Measurements from ENCODE around the gene PGA4.
"Not testable (repeated sequence)": the region's sequence is repeated elsewhere in the genome, so short reads cannot be mapped to it uniquely, and the experiment has no call there.

Gene PGA4

DNA sequence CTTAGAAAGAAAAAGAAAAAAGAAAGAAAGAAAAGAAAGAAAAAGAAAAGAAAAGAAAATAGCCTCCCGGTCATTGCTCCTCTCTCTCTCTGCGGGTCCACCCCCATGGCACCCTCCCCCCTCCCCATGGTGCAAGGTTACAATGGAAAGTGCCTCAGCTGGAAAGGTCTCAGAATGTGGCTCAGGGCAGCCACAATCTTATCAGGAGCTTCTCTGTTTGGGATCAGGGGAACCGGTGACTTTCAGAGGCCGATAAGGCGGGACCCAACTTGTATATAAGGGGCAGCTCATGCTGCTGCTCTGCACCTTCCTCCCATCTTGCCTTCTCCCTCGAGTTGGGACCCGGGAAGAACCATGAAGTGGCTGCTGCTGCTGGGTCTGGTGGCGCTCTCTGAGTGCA lies at the start of gene PGA4:
Gene PGA4, plus strand, starts transcription at position 301 of the 400 bp plus-strand sequence. Its CDS starts 54 bp downstream, at position 355.
- not testable (repeated sequence) for DNase-seq (ENCODE audit: low spot score)

DNA sequence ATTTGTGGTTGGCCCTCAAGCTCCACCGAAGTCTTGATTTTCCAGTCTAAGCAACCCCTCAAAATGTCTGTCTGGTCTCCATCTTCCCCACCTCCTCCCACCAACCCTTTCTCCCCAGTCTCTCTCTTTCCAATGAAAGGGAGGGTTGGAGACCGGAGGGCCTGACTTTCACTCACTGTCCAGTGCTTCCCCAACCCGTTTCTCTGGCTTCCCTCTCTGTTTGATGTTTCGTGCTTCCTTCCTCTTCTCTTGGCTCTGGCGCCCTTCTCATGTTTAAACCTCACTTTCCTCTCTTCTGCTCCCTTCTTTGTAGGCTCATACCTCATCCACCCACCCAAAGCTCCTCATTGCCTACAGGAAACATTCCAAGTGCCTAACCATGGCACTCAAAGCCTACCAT lies 49.8 kb upstream of the PGA4 start:
- no peak for DNase-seq (ENCODE audit: low spot score)

DNA sequence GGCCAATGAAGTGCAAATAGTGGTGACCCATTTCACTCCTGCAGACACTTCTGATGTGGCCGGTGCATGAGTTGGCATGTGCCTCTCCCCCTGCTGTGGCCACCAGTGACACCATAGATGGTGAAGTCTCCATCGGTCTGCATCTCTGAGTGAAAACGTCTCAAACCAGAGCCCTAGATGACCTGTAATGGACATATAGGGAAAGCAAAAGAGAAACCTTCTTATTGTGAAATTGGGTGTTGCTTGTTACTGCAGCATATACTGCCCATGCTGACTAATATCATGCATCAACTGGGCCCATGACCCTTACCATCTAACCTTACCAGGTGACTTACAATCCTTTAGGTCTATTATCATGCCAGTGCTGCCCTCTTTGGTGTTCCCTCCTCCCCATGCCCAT lies 49.3 kb upstream of the PGA4 start:
- DNase-seq (ENCODE audit: low spot score): no peak

DNA sequence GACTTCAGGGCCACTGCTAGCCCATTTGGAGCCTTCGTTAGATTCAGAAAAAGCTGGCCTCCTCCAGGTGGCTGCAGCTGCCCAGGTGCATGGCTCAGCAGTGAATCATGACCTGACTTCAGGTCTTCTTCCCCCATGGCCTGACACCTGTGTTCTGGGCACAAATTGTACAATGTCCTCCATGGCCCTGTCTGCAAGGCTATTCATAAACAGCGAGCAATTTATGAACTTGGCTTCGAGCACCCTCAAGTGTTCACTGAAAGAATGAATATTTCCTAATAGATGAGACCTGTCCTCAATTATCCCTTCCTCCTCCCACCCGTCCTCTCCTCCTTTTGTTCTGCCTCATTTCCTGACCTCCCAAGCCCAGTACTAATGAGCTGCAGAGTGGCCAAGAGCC lies 48.7 kb upstream of the PGA4 start:
- no peak for DNase-seq (ENCODE audit: low spot score)

DNA sequence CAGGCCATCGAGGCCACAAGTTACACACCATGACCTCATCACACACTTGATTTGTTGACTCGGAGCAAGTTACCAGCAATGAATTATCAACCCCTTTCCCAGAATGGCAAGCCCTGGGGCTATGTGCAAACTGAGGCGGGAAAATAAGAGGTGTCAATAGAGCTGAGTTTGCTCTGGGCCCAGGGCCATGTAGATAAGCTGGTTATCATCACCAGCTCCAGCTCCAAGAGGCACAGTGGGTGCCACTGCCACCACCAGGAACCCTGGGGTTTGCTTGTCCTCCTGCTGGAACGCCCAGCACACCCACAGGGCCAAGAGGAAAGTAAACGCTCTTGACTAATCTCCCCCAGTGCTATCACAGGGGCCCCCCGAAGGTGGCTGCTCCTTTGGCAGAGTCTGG lies 47.9 kb upstream of the PGA4 start:
- DNase-seq (ENCODE audit: low spot score): no peak

DNA sequence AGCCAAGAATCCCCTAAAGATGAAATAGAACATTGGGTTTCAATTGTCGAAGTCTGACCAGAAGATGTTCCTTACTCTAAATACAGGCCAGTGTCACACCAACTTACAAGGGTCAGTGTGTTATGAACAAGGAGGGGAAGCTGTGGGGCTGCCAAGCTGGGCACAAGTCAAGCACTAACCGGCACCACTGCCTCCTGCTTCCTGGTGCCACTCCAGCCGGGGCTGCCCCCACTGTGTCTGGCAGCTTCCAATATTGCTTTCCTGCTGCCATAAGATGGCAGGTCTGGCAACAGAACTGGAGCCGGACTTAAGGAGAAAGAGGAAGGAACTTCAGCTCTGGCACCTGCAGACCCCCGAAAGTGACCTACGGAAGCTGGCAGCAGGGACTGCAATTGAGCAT lies 47.2 kb upstream of the PGA4 start:
- DNase-seq (ENCODE audit: low spot score): no peak

DNA sequence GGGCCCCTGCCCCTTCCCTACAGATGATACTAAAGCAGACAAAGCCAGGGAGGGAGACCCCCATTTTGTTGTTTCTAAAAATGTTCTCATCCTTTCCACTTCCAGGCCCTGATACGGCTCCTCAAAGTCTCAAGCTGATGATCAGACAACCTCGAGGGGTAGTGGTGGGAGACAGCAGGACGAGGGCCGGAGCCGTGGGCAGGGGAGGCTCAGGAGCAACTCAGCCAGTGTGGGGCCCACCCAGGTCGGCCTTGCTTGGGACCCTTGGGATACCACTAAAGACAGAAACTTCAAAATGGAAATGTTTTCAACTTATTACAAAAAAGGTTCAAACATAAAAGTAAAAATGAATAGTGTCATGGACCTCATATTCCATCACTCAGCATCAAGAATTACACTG lies 45.7 kb upstream of the PGA4 start:
- DNase-seq (ENCODE audit: low spot score): no peak

DNA sequence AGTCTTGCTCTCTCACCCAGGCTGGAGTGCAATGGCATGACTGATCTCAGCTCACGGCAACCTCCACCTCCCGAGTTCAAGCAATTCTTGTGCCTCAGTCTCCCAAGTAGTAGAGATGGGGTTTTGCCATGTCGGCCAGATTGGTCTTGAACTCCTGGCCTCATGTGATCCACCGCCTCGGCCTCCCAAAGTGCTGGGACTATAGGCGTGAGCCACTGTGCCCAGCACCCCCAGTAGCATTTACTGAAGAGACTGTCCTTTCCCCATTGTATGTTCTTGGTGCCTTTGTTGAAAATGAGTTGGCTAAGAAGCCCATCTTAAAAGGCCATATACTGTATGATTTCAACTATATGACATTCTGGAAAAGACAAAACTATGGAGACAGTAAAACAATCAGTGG lies 41.9 kb upstream of the PGA4 start:
- DNase-seq (ENCODE audit: low spot score): not testable (repeated sequence)

DNA sequence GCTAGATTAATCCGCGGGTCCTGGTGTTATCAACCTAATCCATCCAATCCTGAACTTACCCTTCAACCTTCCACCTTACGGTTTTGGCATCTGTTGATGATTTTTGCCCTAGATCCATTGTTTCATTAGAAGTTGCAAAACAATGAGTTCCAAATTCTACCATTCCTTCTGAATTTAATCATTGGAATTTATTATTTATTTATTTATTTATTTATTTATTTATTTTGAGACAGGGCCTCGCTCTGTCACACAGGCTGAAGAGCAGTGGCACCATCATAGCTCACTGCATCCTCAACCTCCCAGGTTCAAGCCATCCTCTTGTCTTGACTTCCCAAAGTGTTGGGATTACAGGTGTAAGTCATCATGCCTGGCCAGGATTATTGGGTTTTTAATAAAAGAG lies 40.7 kb upstream of the PGA4 start:
- no peak for DNase-seq (ENCODE audit: low spot score)

DNA sequence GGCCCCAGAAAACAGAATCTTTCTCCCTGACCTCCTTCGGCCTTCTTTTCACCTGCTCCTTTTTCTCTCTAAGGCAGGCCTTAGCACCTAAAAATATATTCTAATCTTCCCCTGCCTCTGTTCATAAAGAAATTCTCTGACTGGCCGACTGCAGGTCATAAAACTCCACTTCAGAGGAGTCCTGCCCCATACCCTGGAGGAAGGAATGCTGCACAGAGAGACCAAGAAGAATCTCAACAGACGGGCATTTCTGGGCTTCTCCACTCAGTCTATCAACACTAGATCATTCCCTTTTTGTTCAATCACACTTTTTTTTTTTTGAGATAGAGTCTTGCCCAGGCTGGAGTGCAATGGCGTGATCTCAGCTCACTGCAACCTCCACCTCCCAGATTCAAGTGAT lies 38.5 kb upstream of the PGA4 start:
- no peak for DNase-seq (ENCODE audit: low spot score)

DNA sequence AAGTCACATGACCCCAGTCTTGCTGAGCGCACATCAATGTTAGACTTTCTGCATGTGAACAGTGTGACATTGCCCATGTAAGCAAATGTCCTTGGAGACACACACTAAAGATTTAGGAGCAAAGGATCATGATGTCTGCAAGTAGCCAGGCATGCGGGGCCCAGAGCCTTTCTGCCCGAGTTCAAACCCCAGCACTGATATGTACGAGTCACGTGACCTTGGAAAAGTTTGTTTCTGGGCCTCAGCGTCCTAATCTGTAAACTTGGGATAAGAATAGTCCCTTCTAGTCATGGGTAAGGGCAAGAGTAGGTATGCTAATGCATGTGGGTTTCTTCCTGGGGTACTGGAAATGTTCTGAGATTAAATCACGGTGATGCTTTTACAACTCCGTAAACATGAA lies 35.6 kb upstream of the PGA4 start:
- no peak for DNase-seq (ENCODE audit: low spot score)

DNA sequence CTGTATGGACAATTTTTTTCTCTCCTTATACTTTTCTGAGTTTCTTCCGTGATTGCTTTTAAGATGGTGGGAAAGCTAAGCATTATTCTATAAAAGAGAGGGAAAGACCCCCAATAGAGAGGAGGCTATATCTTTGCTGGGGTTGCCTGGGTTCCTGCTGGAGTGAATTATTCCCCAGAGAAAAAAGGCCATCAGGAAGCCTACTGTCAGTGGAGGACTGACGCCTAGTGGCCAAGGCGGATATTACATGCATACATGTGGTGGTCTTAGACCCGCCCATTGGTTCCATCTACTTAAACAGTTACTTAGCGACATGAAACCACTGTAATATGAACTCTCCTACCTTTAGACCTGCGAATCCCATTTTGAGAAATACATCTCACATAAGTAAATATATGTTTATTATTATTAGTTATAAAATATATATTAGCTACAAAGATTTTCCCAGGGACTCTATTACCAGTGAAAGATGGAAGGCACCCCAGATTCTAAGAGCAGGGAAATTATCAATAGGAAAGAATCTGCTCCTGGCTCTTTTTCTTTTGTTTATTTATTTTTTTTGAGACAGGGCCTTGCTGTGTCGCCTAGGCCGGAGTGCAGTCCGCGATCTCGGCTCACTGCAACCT lies 34.5 kb upstream of the PGA4 start:
- DNase-seq (ENCODE audit: low spot score): peak; percentile 82

DNA sequence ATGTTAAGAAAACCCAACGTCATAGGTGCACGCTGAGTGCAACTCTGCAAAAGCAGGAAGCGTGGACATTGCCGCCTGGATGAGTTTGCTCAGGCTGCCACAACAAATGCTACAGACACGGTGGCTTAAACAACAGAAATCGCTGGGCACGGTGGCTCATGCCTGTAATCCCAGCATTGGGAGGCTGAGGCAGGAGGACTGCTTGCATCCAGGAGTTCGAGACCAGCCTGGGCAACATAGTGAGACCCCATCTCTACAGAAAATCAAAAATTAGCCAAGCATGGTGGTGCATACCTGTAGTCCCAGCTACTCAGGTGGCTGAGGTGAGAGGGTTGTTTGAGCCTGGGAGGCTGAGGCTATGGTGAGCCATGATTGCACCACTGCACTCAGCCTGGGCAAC lies 32.2 kb upstream of the PGA4 start:
- DNase-seq (ENCODE audit: low spot score): no peak

DNA sequence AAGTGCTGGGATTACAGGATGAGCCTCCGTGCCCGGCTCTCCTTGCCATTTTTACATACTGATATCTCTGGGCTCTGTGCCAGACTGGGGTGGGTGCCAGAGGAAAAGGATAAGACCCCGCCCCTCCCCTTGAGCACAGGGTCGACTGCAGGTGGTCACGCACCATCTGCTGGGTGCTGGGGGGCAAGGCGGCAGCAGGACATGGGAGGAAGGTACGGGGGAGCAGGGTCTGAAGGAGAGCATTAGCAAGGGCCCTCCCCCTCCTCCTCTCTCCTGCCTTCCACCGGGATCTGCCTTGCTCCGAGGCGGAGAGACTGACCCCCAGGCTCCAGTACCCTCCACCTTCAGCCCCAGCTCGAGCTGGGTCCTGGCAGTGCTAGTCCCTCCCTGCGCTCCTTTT lies 28.6 kb upstream of the PGA4 start:
- DNase-seq (ENCODE audit: low spot score): no peak

DNA sequence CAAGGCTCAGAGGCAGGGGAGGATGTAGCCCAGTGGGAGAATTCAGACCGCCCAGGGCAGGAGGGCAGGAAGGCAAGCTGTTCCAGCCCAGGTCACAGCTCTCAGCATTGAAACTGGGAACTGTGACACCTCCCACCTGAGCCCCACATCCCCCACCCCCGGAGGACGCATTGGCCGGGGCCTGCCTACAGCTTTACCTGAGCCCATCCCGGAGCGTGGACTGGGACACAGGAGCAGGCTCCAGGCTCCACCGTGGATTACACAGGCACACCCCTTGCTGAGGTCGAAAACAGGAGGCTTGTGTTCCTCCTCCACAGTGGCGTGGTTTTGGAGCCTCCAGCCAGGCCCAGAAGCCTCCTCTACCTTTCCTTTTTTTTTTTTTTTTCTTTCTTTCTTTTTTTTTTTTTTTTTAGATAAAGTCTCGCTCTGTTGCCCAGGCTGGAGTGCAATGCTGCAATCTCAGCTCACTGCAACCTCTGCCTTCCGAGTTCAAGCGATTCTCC lies 27.9 kb upstream of the PGA4 start:
- no peak for DNase-seq (ENCODE audit: low spot score)

DNA sequence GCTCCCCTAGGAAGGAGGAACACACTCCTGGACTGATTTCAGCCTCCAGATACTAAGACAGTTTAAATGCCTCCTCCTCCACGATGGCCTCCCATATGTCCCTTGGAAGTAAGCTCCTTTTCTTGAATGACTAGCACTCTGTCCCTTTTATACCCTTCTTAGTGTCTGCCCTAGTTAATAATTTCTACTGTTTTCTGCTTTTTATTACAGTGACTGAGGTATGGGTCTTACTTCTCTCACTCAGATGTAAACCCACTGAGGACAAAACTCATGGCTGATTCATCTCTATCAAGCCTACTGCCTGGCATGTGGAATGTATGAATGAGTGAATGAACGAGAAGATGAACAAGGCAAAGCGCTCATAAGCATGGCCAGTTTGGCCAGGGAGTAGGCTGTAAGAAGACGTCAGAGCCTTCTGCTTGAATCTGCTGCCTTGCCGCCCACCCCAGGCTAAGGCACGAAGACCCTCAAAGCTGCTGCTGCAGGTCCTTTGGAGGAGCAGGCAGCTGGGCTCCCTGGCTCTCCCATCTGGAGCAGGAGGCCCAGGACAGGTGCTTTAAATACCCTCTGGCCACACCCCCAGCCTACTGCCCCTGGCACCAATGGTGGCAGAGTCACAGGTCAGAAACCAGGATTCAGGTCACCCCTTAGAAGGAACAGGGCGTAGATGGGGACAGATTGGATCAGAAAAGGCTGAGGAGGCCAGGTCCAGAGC lies 27.0 kb upstream of the PGA4 start:
- DNase-seq (ENCODE audit: low spot score): no peak

DNA sequence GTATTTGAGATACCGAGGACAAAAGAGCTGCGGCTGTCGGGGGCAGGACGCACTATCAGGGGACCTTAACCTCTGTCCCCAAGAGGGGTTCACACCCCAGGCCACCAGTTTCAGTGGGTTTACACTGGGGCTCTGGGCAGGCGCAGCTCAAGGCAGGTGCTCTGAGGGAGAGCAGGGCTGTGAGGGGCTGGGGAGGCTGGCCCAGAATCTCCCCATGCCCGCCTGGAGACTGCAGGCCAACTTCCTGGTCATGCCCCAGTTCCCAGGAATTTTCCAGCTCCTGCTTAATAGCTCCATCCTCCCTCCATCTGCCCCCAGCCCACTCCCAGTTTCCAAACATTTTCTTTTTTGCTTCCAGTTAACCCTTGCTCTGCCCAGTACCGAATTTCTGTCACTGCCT lies 26.4 kb upstream of the PGA4 start:
- DNase-seq (ENCODE audit: low spot score): no peak

DNA sequence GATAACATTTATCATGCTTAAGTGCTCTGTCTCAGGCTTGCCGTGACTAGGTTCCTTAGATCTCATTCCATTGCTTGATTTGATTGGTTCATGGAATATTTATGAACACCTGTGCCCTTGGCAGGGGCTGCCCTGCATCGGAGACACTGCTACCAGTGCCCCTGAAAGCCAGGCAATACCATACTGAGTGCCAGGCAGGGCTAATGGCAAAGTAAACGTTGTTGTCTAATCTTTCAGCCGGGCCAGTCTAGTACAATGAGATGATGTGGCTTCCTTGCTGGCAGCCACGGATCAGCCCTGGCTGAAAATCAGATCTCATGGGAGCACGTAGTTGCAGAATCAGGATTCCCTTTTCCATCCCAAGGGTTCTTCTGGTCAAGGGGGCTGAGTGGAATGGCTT lies 23.8 kb upstream of the PGA4 start:
- DNase-seq (ENCODE audit: low spot score): no peak

DNA sequence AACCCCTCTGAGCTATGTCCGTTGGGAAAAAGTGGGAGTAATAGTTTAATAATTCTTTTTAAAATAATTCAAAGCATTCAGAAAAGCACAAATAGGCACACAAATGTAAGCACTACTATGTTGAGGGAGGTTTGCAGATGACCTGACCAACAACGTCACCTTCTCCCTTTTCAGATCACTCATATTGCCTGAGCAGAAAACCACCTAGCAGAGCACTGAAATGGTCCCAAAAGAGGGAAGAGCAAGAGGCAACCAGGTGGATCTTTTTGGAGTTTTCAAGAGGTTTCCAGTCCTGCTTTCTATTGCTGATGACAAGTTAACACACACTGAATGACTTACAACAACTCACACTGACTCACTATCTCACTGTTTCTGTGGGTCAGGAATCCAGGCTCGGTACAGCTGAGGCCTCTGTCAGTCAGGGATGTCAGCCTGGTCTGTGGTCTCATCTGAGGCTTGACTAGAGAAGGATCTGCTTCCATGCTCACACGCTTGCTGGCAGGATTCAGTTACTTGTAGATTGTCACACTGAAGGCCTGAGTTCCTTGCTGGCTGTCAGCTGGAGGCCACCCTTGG lies 23.1 kb upstream of the PGA4 start:
- DNase-seq (ENCODE audit: low spot score): no peak

DNA sequence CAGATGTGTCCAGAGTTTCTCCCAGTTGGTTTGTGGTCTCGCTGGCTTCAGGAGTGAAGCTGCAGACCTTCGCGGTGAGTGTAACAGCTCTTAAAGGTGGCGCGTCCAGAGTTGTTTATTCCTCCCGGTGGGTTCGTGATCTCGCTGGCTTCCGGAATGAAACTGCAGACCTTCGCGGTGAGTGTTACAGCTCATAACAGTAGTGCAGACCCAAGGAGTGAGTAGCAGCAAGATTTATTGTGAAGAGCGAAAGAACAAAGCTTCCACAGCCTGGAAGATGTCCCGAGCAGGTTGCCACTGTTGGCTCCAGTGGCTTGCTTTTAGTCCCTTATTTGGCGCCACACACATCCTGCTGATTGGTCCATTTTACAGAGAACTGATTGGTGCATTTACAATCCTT lies 20.7 kb upstream of the PGA4 start:
- DNase-seq (ENCODE audit: low spot score): no peak

DNA sequence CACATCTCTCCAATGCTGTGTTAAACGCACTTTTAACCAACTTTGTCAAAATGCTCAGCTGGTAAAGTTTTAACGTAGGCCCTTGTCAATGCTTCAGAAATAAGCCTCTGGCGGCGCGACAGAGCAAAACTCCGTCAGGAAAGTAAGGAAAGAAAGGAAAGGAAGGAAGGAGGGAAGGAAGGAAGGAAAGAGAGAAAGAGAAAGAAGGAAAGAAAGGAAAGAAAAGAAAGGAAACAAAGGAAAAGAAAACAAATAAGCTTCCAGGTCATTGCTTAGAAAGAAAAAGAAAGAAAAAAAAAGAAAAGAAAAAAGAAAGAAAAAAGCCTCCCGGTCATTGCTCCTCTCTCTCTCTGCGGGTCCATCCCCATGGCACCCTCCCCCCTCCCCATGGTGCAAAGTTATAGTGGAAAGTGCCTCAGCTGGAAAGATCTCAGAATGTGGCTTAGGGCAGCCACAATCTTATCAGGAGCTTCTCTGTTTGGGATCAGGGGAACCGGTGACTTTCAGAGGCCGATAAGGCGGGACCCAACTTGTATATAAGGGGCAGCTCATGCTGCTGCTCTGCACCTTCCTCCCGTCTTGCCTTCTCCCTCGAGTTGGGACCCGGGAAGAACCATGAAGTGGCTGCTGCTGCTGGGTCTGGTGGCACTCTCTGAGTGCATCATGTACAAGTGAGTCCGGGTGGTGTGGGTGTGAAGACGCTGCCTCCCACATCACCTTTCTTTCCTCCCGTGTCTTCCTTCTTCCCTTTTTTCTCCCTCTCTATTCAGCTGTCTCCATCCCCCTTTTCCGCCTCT lies 19.0 kb upstream of the PGA4 start, which contains the start of gene PGA3:
Gene PGA3, plus strand, starts transcription at position 566 of the 797 bp plus-strand sequence. Its CDS starts 50 bp downstream, at position 616.
- DNase-seq (ENCODE audit: low spot score): not testable (repeated sequence)

DNA sequence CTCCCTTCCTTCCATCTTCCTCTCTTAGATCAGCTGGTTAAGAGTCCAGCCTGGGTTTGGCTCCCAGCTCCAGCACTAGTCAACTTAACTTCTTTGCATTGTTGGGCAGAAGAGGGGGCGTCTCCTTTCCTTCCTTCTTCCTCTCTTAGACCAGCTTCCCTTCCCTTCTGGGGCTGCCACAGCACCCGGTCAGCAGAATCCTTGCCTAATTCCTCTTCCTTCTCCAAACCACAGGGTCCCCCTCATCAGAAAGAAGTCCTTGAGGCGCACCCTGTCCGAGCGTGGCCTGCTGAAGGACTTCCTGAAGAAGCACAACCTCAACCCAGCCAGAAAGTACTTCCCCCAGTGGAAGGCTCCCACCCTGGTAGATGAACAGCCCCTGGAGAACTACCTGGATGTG lies 18.3 kb upstream of the PGA4 start:
- not testable (repeated sequence) for DNase-seq (ENCODE audit: low spot score)
